ENCODE results near the gene MCM5.

The MCM5 gene

DNA sequence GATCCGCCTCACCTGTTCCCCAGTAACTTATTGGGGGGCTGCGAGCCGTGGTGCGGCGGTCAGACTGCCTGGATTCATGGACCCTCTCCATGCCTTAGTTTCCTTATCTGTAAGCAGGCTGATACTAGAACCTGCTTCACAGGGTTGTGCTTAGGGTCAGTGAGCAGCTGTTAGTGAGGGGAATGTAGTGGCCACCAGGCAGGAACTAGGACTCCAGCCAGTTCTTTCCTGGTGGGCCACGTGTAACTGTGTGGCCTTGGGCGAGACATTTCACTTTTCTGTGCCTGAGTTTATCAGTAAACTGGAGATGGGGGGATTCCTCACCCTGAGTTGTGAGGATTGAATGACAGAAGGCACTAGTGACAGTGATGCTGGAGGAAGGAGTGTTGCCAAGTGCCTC, 24.8 kb downstream of the MCM5 start:
- H3K36me3 ChIP-seq (ENCODE audit: insufficient read depth, insufficient read length, low read length), result peaks cover 70% of the 10 kb centered on the region
- TF ChIP-seq YY1 (IDR thresholded peaks at IDR 0.05; ENCODE audit: insufficient read depth, insufficient read length) (no peak), SUZ12 (IDR thresholded peaks at IDR 0.05; ENCODE audit: extremely low read depth, insufficient read depth, insufficient read length) (no peak), ZNF274 (IDR thresholded peaks at IDR 0.05; ENCODE audit: low read depth, low read length) (no peak)
- H3K4me1 ChIP-seq (ENCODE audit: insufficient read depth, insufficient read length), result peaks cover 19% of the 10 kb centered on the region
- DNase-seq (ENCODE audit: low read depth, low spot score), result no peak
- no peaks in the 10 kb centered on the region for H3K9me3 ChIP-seq (ENCODE audit: insufficient read depth, low read length)
- H3K27me3 ChIP-seq (ENCODE audit: insufficient read depth, insufficient read length), result no peaks in the 10 kb centered on the region
- H3K9ac ChIP-seq (ENCODE audit: insufficient read length, low read depth), result no peak overlapping the region
- H3K4me3 ChIP-seq (ENCODE audit: insufficient read length, low read depth), result no peak overlapping the region

DNA sequence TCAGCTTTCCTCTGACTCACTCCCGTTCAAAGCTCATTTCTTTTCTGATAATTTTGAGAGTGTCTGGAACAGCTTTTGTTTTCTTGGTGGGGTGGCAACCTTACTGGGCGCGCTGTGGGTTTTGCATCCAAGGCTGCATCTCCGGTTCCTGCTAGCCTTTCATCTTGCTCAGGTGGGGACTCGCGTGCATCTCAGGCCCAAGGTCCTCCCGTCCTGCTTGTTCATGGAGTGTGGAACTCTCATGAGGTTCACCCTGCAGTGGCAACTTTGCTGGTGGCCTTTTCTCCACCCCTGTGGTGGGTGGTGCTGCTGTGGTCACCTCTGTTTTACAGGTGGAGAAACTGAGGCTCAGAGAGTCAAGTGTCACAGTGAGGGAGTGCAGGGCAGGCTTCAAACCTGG, 25.6 kb downstream of the MCM5 start:
- no peak for DNase-seq (ENCODE audit: low read depth, low spot score)
- Histone ChIP-seq H3K27me3 (ENCODE audit: insufficient read depth, insufficient read length) (no peaks in the 10 kb centered on the region), H3K4me3 (ENCODE audit: insufficient read length, low read depth) (no peak overlapping the region), H3K9ac (ENCODE audit: insufficient read length, low read depth) (peak overlapping the region; percentile 42), H3K36me3 (ENCODE audit: insufficient read depth, insufficient read length, low read length) (peaks cover 65% of the 10 kb centered on the region), H3K4me1 (ENCODE audit: insufficient read depth, insufficient read length) (peaks cover 19% of the 10 kb centered on the region), H3K9me3 (ENCODE audit: insufficient read depth, low read length) (no peaks in the 10 kb centered on the region)
- TF ChIP-seq ZNF274 (IDR thresholded peaks at IDR 0.05; ENCODE audit: low read depth, low read length), result no peak
- no peak for TF ChIP-seq SUZ12 (IDR thresholded peaks at IDR 0.05; ENCODE audit: extremely low read depth, insufficient read depth, insufficient read length)
- TF ChIP-seq YY1 (IDR thresholded peaks at IDR 0.05; ENCODE audit: insufficient read depth, insufficient read length), result no peak

DNA sequence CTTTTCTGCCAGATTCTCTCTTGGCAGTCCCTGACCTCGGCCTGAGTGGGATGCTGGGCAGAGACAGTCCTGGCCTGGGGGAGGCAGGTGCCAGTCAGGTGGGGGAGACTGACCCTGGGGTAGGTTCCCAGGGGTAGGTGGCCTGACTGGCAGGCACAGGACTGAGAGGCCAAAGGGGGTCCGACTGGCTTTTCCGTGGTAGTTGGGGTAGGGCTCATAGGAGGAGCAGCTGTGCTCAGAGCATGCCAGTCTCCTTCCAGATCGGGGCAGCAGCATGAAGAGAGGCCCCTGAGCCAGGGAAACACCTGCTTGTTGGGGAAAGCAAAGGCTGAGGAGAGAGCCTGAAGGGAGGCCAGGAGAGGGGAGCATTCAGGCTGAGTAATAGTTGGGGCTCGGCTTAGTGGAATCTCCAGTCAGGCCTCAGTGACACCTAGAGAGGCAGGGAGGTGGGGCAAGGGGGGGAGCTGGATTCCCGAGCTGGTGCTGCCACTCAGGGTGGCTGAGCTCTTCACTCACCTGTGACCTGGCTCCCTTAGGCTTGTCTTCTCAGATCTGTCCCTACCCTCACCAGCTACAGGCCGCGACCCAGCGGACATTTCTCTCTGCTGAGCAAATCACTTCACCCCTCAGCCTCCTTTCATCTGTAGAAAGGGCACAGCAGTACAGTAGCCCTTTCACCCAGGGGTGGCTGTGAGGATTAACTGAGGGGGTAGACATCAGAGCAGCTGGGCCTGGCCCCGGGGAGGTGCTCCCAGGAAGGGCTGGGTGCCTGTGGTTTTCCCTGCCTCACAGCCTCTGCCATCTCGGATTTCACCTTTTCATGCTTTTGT, 26.2 kb downstream of the MCM5 start:
- TF ChIP-seq SUZ12 (IDR thresholded peaks at IDR 0.05; ENCODE audit: extremely low read depth, insufficient read depth, insufficient read length), result no peak
- TF ChIP-seq ZNF274 (IDR thresholded peaks at IDR 0.05; ENCODE audit: low read depth, low read length), result no peak
- TF ChIP-seq YY1 (IDR thresholded peaks at IDR 0.05; ENCODE audit: insufficient read depth, insufficient read length), result no peak
- peaks cover 62% of the 10 kb centered on the region for H3K36me3 ChIP-seq (ENCODE audit: insufficient read depth, insufficient read length, low read length)
- peaks cover 19% of the 10 kb centered on the region for H3K4me1 ChIP-seq (ENCODE audit: insufficient read depth, insufficient read length)
- DNase-seq (ENCODE audit: low read depth, low spot score), result no peak
- H3K9me3 ChIP-seq (ENCODE audit: insufficient read depth, low read length), result no peaks in the 10 kb centered on the region
- no peak overlapping the region for H3K4me3 ChIP-seq (ENCODE audit: insufficient read length, low read depth)
- peak overlapping the region; percentile 42 for H3K9ac ChIP-seq (ENCODE audit: insufficient read length, low read depth)
- H3K27me3 ChIP-seq (ENCODE audit: insufficient read depth, insufficient read length), result no peaks in the 10 kb centered on the region

DNA sequence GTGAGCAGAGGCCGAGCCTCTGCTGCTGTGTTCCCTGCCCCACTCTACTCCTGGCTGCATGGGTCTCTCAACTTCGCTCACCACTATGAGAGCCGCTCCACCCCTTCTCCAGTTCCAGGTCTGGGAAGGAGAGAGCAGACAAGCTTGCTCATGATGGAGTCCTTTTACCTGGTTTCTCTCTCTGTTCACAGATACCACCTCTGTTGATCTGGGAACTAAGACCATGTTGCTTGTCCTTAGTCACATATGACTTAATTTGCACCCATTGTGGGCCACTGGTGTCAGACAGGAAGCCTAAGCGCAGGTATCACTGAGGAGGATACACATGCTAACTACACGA, 26.8 kb downstream of the MCM5 start:
- H3K9ac ChIP-seq (ENCODE audit: insufficient read length, low read depth), result peak overlapping the region; percentile 68
- no peaks in the 10 kb centered on the region for H3K27me3 ChIP-seq (ENCODE audit: insufficient read depth, insufficient read length)
- no peak for DNase-seq (ENCODE audit: low read depth, low spot score)
- H3K9me3 ChIP-seq (ENCODE audit: insufficient read depth, low read length), result peaks cover 4% of the 10 kb centered on the region; the same call in 1 of the 2 replicates
- peaks cover 16% of the 10 kb centered on the region for H3K4me1 ChIP-seq (ENCODE audit: insufficient read depth, insufficient read length)
- peaks cover 61% of the 10 kb centered on the region for H3K36me3 ChIP-seq (ENCODE audit: insufficient read depth, insufficient read length, low read length)
- no peak overlapping the region for H3K4me3 ChIP-seq (ENCODE audit: insufficient read length, low read depth)
- TF ChIP-seq ZNF274 (IDR thresholded peaks at IDR 0.05; ENCODE audit: low read depth, low read length) (no peak), YY1 (IDR thresholded peaks at IDR 0.05; ENCODE audit: insufficient read depth, insufficient read length) (no peak), SUZ12 (IDR thresholded peaks at IDR 0.05; ENCODE audit: extremely low read depth, insufficient read depth, insufficient read length) (no peak)

DNA sequence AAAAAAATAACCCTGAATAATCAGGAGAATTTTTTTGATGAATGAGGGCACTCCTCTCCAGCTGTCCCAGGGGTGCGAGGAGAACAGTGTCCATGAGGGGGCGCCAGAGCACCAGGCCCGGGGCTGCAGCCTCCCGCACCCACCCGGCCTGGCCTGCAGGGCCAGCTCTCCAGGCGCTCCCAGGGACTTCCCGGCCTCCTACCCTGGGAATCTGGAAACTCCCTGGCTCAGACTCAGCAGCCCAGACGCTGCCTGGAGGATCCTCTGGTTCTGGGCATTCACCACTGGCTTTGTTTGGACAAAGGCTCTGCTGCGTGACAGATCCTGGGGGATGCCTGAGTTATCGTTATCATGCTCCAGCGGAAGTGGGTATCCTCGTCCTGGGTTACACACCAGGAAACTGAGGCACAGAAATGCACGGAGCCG, 31.0 kb downstream of the MCM5 start:
- H3K9me3 ChIP-seq (ENCODE audit: insufficient read depth, low read length), result peaks cover 30% of the 10 kb centered on the region; the same call in 1 of the 2 replicates
- peak; percentile 36 for DNase-seq (ENCODE audit: low read depth, low spot score)
- peaks cover 4% of the 10 kb centered on the region for H3K4me1 ChIP-seq (ENCODE audit: insufficient read depth, insufficient read length)
- no peaks in the 10 kb centered on the region for H3K27me3 ChIP-seq (ENCODE audit: insufficient read depth, insufficient read length)
- H3K9ac ChIP-seq (ENCODE audit: insufficient read length, low read depth), result no peak overlapping the region
- H3K36me3 ChIP-seq (ENCODE audit: insufficient read depth, insufficient read length, low read length), result peaks cover 54% of the 10 kb centered on the region
- H3K4me3 ChIP-seq (ENCODE audit: insufficient read length, low read depth), result no peak overlapping the region
- TF ChIP-seq YY1 (IDR thresholded peaks at IDR 0.05; ENCODE audit: insufficient read depth, insufficient read length), result no peak

DNA sequence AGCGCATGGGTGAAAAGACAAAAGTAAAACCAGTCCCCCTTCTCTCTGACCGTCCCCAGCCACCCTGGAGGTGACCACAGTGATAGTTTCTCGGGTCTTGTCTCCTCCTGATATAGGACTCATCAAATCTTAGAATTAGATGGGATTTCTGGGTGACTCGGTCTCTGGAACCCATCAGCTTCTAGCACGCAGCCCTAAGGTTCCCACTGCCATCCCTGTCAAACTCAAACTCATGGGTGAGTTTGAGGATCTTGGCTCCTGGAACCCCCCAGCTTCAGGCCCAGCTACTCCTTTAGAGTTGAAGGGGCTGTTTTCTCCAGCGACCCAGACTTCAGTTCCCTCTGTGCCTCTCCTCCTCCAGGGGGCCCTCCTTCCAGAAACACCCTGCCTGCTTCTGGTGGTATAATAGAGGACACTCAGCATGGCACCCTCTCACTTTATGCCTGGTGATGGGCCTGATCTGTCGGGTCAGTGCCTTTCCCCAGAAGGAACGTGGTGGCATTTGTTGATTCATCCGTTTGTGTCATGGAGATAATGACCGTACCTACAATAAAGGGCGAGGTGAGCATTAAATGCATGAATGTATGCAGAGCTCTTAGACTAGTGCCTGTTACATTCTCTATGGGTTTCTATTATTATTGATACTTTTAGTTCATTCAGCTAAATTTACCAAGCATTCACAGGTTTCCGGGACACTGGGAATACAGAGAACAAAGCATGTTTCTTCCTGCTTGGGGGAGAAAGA, 31.7 kb downstream of the MCM5 start:
- TF ChIP-seq ZNF274 (IDR thresholded peaks at IDR 0.05; ENCODE audit: low read depth, low read length) (no peak), YY1 (IDR thresholded peaks at IDR 0.05; ENCODE audit: insufficient read depth, insufficient read length) (no peak), SUZ12 (IDR thresholded peaks at IDR 0.05; ENCODE audit: extremely low read depth, insufficient read depth, insufficient read length) (no peak)
- H3K9me3 ChIP-seq (ENCODE audit: insufficient read depth, low read length), result peaks cover 30% of the 10 kb centered on the region; the same call in 1 of the 2 replicates
- peaks cover 2% of the 10 kb centered on the region for H3K4me1 ChIP-seq (ENCODE audit: insufficient read depth, insufficient read length)
- DNase-seq (ENCODE audit: low read depth, low spot score), result no peak
- no peak overlapping the region for H3K9ac ChIP-seq (ENCODE audit: insufficient read length, low read depth)
- no peaks in the 10 kb centered on the region for H3K27me3 ChIP-seq (ENCODE audit: insufficient read depth, insufficient read length)
- no peak overlapping the region for H3K4me3 ChIP-seq (ENCODE audit: insufficient read length, low read depth)
- H3K36me3 ChIP-seq (ENCODE audit: insufficient read depth, insufficient read length, low read length), result peaks cover 52% of the 10 kb centered on the region

DNA sequence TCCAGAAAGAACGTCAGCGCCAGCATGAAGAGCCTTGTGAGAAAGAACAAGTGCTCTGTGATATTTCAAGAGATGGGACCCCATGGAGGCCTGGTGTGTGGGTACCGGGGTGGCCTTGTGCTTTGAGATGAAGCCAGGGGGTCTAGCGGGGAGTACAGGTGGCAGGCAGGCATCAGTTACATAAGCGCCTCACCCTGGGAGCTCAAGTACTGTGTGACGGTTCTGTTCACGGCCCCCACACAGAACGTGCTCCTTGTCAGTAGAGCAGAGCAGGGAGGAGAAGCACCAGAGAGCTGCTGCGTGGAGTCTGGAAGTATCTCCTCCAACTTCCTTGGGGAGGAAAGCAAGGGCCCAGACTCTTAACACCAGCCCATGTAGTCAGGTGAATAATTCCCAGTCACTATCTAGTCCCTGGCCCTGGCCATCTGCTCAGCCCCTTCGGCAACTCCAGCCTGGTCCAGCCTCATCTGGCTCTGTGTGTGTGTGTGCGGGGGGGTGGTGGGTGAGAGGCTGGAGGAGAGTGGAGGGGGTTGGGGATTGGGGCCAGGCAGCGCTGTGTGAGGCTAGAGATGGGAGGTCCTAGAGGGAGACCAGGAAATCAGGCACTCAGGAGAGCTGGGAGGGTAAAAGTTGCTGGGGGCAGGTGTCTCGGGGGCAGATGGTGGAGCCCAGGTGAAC, 32.4 kb downstream of the MCM5 start:
- TF ChIP-seq ZNF274 (IDR thresholded peaks at IDR 0.05; ENCODE audit: low read depth, low read length) (no peak), YY1 (IDR thresholded peaks at IDR 0.05; ENCODE audit: insufficient read depth, insufficient read length) (no peak), SUZ12 (IDR thresholded peaks at IDR 0.05; ENCODE audit: extremely low read depth, insufficient read depth, insufficient read length) (no peak)

More for the DNA sequence above, 32.4 kb downstream of the MCM5 start:
- Histone ChIP-seq H3K4me3 (ENCODE audit: insufficient read length, low read depth) (no peak overlapping the region), H3K9ac (ENCODE audit: insufficient read length, low read depth) (no peak overlapping the region), H3K27me3 (ENCODE audit: insufficient read depth, insufficient read length) (no peaks in the 10 kb centered on the region), H3K9me3 (ENCODE audit: insufficient read depth, low read length) (peaks cover 30% of the 10 kb centered on the region; the same call in 1 of the 2 replicates), H3K4me1 (ENCODE audit: insufficient read depth, insufficient read length) (no peaks in the 10 kb centered on the region), H3K36me3 (ENCODE audit: insufficient read depth, insufficient read length, low read length) (peaks cover 46% of the 10 kb centered on the region)
- no peak for DNase-seq (ENCODE audit: low read depth, low spot score)
